GM12864 (cell line): ENCODE data around the gene PRR35.

Experiments
- DNase-seq: peaks from one replicate; pipeline ENCODE4 v3.0.0-alpha.2; 2011; ENCODE audit warnings: low read depth
- H3K4me3 ChIP-seq: 2 replicates; pipeline ENCODE4 v1.5.1; 2011; ENCODE audit warnings: mild to moderate bottlenecking, low read depth, low read length, control low read depth
- CTCF ChIP-seq: IDR thresholded peaks from 2 replicates; pipeline ENCODE4 v1.5.1; 2011; ENCODE audit warnings: low read depth, mild to moderate bottlenecking, moderate library complexity, low read length, control low read depth, inconsistent platforms; ENCODE audit errors: missing control alignments

Gene PRR35

GRCh38 chr16:590188-590814 lies 30.1 kb downstream of the PRR35 start:
- TF ChIP-seq CTCF, result no peak
- no peak for DNase-seq
- H3K4me3 ChIP-seq, result peak overlapping the region; percentile 63

- H3K4me3 ChIP-seq, result peak overlapping the region; percentile 63
- DNase-seq, result no peak
- TF ChIP-seq CTCF, result no peak
Observed at GRCh38 chr16:590815-591200, 30.6 kb downstream of the PRR35 start.

GRCh38 chr16:591231-591630 lies 31.0 kb downstream of the PRR35 start:
- no peak for DNase-seq
- TF ChIP-seq CTCF, result no peak
- H3K4me3 ChIP-seq, result peak overlapping the region; percentile 63

GRCh38 chr16:591892-592517 lies 31.8 kb downstream of the PRR35 start:
- DNase-seq, result no peak
- TF ChIP-seq CTCF, result no peak
- H3K4me3 ChIP-seq, result no peak overlapping the region

GRCh38 chr16:592518-593306 lies 32.5 kb downstream of the PRR35 start:
- no peak for DNase-seq

GRCh38 chr16:593406-593805 lies 33.2 kb downstream of the PRR35 start:
- no peak overlapping the region for H3K4me3 ChIP-seq
- DNase-seq, result no peak
- TF ChIP-seq CTCF, result no peak

More at GRCh38 chr16:592518-593306, 32.5 kb downstream of the PRR35 start:
- H3K4me3 ChIP-seq, result no peak overlapping the region
- peak; percentile 58 for TF ChIP-seq CTCF
